Measurements from ENCODE around the gene CFAP91.
A peak's percentile ranks its signal among the peaks of the same experiment; 100 is the strongest.

GRCh38 chr3:119702530-119703527 lies at the start of gene CFAP91:
- TF ChIP-seq CTCF (IDR thresholded peaks at IDR 0.05) (peak in 1 of 5 experiments; percentile 16), POLR2A (IDR thresholded peaks at IDR 0.05) (peak in 1 of 2 donors; percentile 41), EP300 (IDR thresholded peaks at IDR 0.05) (peak; percentile 16 to 66)

All from tibial nerve (tissue), 4 donors.